GM12872 (cell line): ENCODE data around the gene DDX50.

ENCODE experiments used
- CTCF ChIP-seq: IDR thresholded peaks from 3 replicates; pipeline ENCODE4 v1.5.1; 2011; ENCODE audit warnings: low read depth, mild to moderate bottlenecking, low read length, moderate library complexity; ENCODE audit not compliant: insufficient read depth

DDX50 gene

DNA sequence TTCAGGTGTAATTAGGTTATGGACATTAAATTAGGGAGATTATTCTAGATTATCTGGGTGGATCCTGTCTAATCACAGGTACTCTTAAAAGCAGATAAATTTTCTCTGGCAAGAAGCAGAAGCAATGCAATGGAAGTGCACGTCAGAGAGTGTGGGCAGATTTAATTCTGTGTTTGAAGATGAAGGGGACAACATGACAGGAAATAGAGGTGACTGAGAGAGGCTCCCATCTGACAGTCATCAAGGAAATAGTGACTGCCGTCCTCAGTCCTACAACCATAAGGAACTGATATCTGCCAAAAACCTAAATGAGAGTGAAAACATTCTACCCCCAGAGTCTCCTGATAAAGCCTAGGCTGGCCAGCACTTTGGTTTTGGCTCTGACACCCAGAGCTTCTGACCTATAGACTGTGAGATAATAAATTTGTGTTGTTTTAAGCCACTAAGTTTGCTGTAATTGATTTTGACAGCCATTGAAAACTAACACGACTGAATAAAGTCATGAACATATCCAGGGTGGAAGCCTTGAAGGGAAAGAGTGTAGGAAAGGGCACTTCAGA lies 30.5 kb upstream of the DDX50 start:
- no peak for TF ChIP-seq CTCF

DNA sequence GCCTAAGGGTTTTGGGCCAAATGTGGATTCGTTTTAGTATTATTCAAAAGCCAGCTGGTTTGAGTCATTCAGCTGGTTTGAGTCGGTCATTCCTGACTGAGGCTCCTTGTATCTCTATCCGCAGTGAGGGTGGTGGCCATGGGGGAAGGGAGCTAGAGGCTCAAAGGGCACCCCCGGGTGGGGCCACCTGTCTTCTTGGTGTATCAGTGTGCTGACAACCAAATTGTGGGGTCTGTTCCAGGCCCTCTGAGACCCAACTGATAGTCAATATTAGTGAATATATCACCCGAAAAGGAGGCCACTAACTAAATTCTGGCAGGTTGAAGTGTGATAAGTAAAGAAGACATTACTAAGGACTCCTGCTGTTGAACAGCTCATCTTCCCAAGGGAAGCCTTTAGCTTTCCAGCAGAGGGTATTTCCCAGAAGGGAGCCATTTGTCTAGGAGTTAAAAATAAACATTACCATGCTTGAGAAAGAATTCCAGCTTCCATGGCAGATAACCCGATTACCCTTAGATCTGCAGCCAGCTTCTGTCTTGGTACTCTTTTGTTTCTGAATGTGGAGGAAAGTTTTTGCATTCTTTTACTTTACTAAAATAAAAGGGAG lies 29.9 kb upstream of the DDX50 start:
- no peak for TF ChIP-seq CTCF

DNA sequence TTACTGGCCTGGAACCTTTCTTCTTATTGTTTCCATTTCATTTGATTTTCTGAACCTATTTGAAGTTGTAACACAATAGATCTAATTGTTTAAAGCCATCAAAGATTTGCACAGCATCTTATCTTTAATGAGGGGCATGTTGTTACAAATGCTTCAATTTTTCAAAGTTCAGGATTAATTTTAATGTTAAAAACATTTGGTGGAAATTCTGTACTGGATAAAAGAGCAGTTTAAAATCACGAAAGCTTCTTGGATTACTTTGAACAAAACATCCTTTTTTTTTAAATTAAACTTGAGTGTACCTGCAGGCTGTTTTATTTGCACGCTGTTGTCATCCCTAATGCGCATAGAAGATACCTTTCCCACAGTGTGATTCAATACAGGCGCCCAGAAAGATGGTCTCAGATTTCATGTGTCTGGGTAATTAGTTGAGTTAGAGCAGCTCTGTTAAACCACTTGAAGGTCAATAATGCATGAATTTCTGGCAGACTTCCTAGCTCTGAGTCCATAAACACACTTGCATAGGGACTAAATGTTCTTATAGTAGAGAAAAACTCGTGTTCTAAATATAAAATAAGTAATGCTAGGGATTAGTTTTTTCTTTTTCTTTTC lies 29.3 kb upstream of the DDX50 start:
- no peak for TF ChIP-seq CTCF

DNA sequence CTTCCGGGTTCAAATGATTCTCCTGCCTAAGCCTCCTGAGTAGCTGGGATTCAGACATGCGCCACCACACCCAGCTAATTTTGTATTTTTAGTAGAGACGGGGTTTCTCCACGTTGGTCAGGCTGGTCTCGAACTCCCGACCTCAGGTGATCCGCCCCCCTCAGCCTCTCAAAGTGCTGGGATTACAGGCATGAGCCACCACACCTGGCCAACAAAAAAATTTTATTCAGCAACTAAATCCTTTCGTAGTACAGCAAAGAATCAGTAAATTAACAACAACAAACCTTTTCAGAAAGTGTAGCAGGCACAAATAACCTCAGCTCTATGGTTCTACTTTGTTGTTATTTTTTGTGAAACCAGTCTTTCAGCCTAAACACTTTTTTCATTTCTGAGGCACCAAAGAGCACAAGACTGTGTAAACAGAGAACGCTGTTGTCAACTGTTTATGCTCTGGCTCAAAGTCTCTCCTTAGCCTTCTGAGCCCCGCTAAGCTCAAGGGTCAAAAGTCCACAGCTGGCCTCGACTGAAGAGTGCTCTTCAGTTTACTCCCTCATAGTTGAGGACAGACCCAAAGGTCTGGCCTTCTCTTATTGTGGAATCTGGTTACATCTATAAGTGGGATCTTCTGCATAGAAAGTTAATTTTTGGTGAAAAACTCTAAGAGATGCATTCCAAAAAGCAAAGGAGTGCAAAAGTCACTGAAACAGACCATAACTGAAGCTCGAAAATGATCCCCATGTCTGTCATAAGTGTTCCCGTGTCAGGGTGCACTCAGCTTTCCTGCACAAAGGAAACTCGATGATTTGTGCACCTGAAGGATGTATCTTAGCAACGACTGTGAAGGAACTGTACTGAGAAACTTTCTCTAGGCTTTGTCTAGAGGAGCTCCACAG lies 24.6 kb upstream of the DDX50 start:
- TF ChIP-seq CTCF, result no peak

GRCh38 chr10:68877482-68878110 lies 23.5 kb upstream of the DDX50 start:
- no peak for TF ChIP-seq CTCF

DNA sequence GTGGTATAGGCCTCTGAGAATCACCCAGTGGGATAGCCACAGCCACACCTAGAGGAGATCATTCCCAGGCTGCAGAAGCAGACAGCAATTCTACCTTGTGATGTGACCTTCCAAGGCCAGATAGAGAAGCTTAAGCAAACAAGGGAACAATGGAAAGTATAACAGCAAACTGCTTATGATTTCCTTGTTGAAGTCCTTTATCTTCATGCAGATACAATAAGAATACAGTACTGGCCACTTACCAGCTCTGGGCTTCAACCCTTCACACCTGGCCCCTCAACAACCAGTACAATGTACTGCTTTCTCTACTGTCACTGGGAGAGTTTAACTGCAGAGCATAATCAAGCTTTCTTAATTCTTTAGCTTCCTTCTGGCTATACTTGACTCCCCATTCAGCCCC lies 22.6 kb upstream of the DDX50 start:
- TF ChIP-seq CTCF, result no peak

GRCh38 chr10:68879628-68880027 lies 21.5 kb upstream of the DDX50 start:
- no peak for TF ChIP-seq CTCF
